Measurements from ENCODE around the gene HMGB4.

The HMGB4 gene
- 0 reads per million in 2 donors for total RNA-seq

- DNase-seq = no peak
Measured at GRCh38 chr1:33863779-33864178, at the start of gene HMGB4. HMGB4 (plus strand) TSS chr1:33864079; CDS start chr1:33864192, 113 bp downstream.

GRCh38 chr1:33814166-33814565 lies 49.7 kb upstream of the HMGB4 start:
- DNase-seq = no peak

- no peak for DNase-seq
Measured at GRCh38 chr1:33815061-33815460, 48.8 kb upstream of the HMGB4 start.

GRCh38 chr1:33818071-33818470 lies 45.8 kb upstream of the HMGB4 start:
- DNase-seq = no peak

- DNase-seq = no peak
Measured at GRCh38 chr1:33819290-33819912, 44.5 kb upstream of the HMGB4 start.

GRCh38 chr1:33819913-33820311 lies 44.0 kb upstream of the HMGB4 start:
- no peak for DNase-seq

GRCh38 chr1:33820804-33821203 lies 43.1 kb upstream of the HMGB4 start:
- no peak for DNase-seq

- no peak for DNase-seq
Measured at GRCh38 chr1:33821291-33821690, 42.6 kb upstream of the HMGB4 start.

GRCh38 chr1:33822396-33822795 lies 41.5 kb upstream of the HMGB4 start:
- no peak for DNase-seq

GRCh38 chr1:33823401-33823800 lies 40.5 kb upstream of the HMGB4 start:
- DNase-seq = no peak

- no peak for DNase-seq
Measured at GRCh38 chr1:33823830-33824229, 40.0 kb upstream of the HMGB4 start.

- DNase-seq = no peak
Measured at GRCh38 chr1:33824321-33824720, 39.6 kb upstream of the HMGB4 start.

GRCh38 chr1:33824971-33825370 lies 38.9 kb upstream of the HMGB4 start:
- DNase-seq = no peak

- no peak for DNase-seq
Measured at GRCh38 chr1:33825506-33825905, 38.4 kb upstream of the HMGB4 start.

- no peak for DNase-seq
Measured at GRCh38 chr1:33826311-33826710, 37.6 kb upstream of the HMGB4 start.

GRCh38 chr1:33826711-33827110 lies 37.2 kb upstream of the HMGB4 start:
- DNase-seq = no peak

- DNase-seq = no peak
Measured at GRCh38 chr1:33828059-33828458, 35.8 kb upstream of the HMGB4 start.

- no peak for DNase-seq
Measured at GRCh38 chr1:33828654-33829053, 35.2 kb upstream of the HMGB4 start.

GRCh38 chr1:33836911-33837310 lies 27.0 kb upstream of the HMGB4 start:
- no peak for DNase-seq

GRCh38 chr1:33837635-33838034 lies 26.2 kb upstream of the HMGB4 start:
- no peak for DNase-seq

- no peak for DNase-seq
Measured at GRCh38 chr1:33841494-33841893, 22.4 kb upstream of the HMGB4 start.

- DNase-seq = no peak
Measured at GRCh38 chr1:33842348-33842747, 21.5 kb upstream of the HMGB4 start.

GRCh38 chr1:33844166-33844565 lies 19.7 kb upstream of the HMGB4 start:
- DNase-seq = no peak

- DNase-seq = no peak
Measured at GRCh38 chr1:33846861-33847260, 17.0 kb upstream of the HMGB4 start.

- no peak for DNase-seq
Measured at GRCh38 chr1:33848205-33848937, 15.5 kb upstream of the HMGB4 start.
